Measurements from ENCODE around the gene JTB. TPM values are rescaled to one million over a fixed set of nuclear protein-coding genes. Genes with fewer than 3 reads are reported as not detected.

The JTB gene
- total RNA-seq, 6 experiments from 2014 or later = 55.8 to 169 (median 90.9) TPM

DNA sequence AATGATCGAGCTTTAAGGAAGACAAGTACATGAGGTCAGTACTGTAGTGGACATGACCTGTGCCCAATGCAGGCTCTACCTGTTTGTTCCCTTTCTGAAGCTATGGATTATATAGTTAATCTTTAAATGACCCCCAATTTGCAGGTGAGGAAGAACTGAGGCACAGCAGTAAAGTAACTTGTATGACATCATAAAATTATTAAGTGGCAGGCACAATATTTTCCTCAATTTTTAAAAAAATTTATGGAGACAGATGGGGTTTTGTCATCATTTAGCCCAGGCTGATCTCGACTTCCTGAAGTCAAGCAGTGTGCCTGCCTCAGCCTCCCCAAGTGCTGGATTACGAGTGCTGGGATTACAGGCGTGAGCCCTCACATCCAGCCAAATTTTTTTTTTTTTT is 51.1 kb downstream of the JTB start:
- H3K27me3 ChIP-seq = no peaks in the 10 kb centered on the region
- ATAC-seq (no peak), DNase-seq (no peak)
- peaks cover 0 to 11% (median 0%) of the 10 kb centered on the region in 4 donors for H3K4me1 ChIP-seq
- 78% methylated on average over 3 of the region's 4 CpGs for WGBS (ENCODE audit: insufficient coverage, low coverage, low lambda C conversion rate, missing lambda C conversion rate)
- intact Hi-C loops (cut with DNase I) = loop anchor here in 1 of 2 donors (10.0 kb wide), 1 partner anchor 132 kb away; no protein-coding TSS in a partner anchor
- H3K9me3 ChIP-seq = no peaks in the 10 kb centered on the region
- H3K4me3 ChIP-seq = no peak overlapping the region
- H3K36me3 ChIP-seq = peaks cover 0 to 8% (median 0%) of the 10 kb centered on the region in 4 donors
- TF ChIP-seq POLR2A (IDR thresholded peaks at IDR 0.05) = no peak
- TF ChIP-seq, protein P1, sequence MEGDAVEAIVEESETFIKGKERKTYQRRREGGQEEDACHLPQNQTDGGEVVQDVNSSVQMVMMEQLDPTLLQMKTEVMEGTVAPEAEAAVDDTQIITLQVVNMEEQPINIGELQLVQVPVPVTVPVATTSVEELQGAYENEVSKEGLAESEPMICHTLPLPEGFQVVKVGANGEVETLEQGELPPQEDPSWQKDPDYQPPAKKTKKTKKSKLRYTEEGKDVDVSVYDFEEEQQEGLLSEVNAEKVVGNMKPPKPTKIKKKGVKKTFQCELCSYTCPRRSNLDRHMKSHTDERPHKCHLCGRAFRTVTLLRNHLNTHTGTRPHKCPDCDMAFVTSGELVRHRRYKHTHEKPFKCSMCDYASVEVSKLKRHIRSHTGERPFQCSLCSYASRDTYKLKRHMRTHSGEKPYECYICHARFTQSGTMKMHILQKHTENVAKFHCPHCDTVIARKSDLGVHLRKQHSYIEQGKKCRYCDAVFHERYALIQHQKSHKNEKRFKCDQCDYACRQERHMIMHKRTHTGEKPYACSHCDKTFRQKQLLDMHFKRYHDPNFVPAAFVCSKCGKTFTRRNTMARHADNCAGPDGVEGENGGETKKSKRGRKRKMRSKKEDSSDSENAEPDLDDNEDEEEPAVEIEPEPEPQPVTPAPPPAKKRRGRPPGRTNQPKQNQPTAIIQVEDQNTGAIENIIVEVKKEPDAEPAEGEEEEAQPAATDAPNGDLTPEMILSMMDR (IDR thresholded peaks at IDR 0.05) = no peak
- H3K27ac ChIP-seq = no peak overlapping the region

Small RNA genes within 50 kb of the gene (microRNA-seq; reads per million reads assigned to microRNA genes)
- 0 to 0.87 reads per million in 2 donors for gene MIR6737

Small RNA genes within 50 kb of the gene (small RNA-seq; reads per million reads assigned to genes)
- gene MIR6737 = 0 reads per million in 2 experiments

Other genes with a start within 250 kb of the JTB start
- gene INTS3, start 249.6 kb downstream of the JTB start, total RNA-seq = 10 to 100 TPM; 16.5 to 29.1 (median 22.6) TPM
- 10 to 100 TPM; 25.4 to 50.4 (median 36.9) TPM for gene SLC27A3, start 202.3 kb downstream of the JTB start, total RNA-seq
- gene GATAD2B, start 54.7 kb downstream of the JTB start, total RNA-seq = 10 to 100 TPM in 5 of 6 experiments, 1 to 10 TPM in 1; 9.8 to 20.3 (median 16.8) TPM
- gene DENND4B, start 31.0 kb downstream of the JTB start, total RNA-seq = 10 to 100 TPM; 13.0 to 27.5 (median 20.2) TPM
- gene CRTC2, start 19.1 kb downstream of the JTB start, total RNA-seq = 10 to 100 TPM in 4 of 6 experiments, 1 to 10 TPM in 2; 4.8 to 19.5 (median 18.3) TPM
- gene SLC39A1, start 14.1 kb downstream of the JTB start, total RNA-seq = 10 to 100 TPM; 33.0 to 63.6 (median 47.7) TPM
- 10 to 100 TPM in 1 of 6 experiments, 1 to 10 TPM in 5; 4.9 to 11.1 (median 8.2) TPM for gene CREB3L4, start 9.8 kb downstream of the JTB start, total RNA-seq
- gene RAB13, start 8.7 kb upstream of the JTB start, total RNA-seq = 10 to 100 TPM; 11.9 to 52.2 (median 47.9) TPM
- 100 to 1,000 TPM; 305 to 500 (median 428) TPM for gene RPS27, start 13.1 kb upstream of the JTB start, total RNA-seq
- gene NUP210L, start 177.4 kb upstream of the JTB start, total RNA-seq = under 1 TPM in 1 of 6 experiments, not detected in 5; 0.14 TPM
- 100 to 1,000 TPM in 3 of 6 experiments, 10 to 100 TPM in 3; 76.3 to 189 (median 120) TPM for gene TPM3, start 214.4 kb upstream of the JTB start, total RNA-seq
- not detected for gene CFAP141, start 228.7 kb upstream of the JTB start, total RNA-seq
- 10 to 100 TPM; 26.8 to 57.2 (median 40.4) TPM for gene UBAP2L, start 243.3 kb upstream of the JTB start, total RNA-seq